Thyroid gland (tissue), 4 donors: ENCODE results near the gene BRD3OS.

Source experiments
- CTCF ChIP-seq, 6 experiments: fragments of 200-600 bp in 3 of 6; fragments of 450-650 bp in 3 of 6; sonication (generic) in 3 of 6; IDR thresholded peaks; one replicate each; pipeline ENCODE4 v1.5.1; 2016 to 2019; ENCODE audit warnings: antibody characterized with exemption in 6 of 6, mild to moderate bottlenecking in 2 of 6, inconsistent platforms in 1 of 6, moderate library complexity in 1 of 6
- POLR2A ChIP-seq, 2 donors: fragments of 450-650 bp; IDR thresholded peaks; one replicate each; pipeline ENCODE4 v1.6.1; 2017; ENCODE audit warnings: antibody characterized with exemption in 2 of 2, mild to moderate bottlenecking in 2 of 2, moderate library complexity in 1 of 2

- TF ChIP-seq POLR2A (IDR thresholded peaks at IDR 0.05) (no peak), CTCF (IDR thresholded peaks at IDR 0.05) (no peak)
Measured at GRCh38 chr9:134010310-134011173, 14.7 kb upstream of the BRD3OS start.
